Epithelial cell of esophagus (primary cell): ENCODE data around the gene LBR.

Experiments
- DNase-seq: peaks from one replicate; pipeline ENCODE4 v3.0.0; 2010; ENCODE audit warnings: low read depth
- H3K4me3 ChIP-seq: 2 replicates; pipeline ENCODE4 v1.5.1; 2011; ENCODE audit warnings: mild to moderate bottlenecking, low read length, control low read depth
- TF ChIP-seq, protein P1 (sequence below): IDR thresholded peaks from 2 replicates; pipeline ENCODE4 v1.5.1; 2011; ENCODE audit warnings: low read depth, mild to moderate bottlenecking, low read length, control low read depth, inconsistent platforms; ENCODE audit not compliant: insufficient read depth; ENCODE audit errors: missing control alignments

Gene LBR

GRCh38 chr1:225446981-225447615, 19.3 kb upstream of the LBR start:
- TF ChIP-seq, protein P1, sequence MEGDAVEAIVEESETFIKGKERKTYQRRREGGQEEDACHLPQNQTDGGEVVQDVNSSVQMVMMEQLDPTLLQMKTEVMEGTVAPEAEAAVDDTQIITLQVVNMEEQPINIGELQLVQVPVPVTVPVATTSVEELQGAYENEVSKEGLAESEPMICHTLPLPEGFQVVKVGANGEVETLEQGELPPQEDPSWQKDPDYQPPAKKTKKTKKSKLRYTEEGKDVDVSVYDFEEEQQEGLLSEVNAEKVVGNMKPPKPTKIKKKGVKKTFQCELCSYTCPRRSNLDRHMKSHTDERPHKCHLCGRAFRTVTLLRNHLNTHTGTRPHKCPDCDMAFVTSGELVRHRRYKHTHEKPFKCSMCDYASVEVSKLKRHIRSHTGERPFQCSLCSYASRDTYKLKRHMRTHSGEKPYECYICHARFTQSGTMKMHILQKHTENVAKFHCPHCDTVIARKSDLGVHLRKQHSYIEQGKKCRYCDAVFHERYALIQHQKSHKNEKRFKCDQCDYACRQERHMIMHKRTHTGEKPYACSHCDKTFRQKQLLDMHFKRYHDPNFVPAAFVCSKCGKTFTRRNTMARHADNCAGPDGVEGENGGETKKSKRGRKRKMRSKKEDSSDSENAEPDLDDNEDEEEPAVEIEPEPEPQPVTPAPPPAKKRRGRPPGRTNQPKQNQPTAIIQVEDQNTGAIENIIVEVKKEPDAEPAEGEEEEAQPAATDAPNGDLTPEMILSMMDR, result no peak
- DNase-seq, result no peak

DNA sequence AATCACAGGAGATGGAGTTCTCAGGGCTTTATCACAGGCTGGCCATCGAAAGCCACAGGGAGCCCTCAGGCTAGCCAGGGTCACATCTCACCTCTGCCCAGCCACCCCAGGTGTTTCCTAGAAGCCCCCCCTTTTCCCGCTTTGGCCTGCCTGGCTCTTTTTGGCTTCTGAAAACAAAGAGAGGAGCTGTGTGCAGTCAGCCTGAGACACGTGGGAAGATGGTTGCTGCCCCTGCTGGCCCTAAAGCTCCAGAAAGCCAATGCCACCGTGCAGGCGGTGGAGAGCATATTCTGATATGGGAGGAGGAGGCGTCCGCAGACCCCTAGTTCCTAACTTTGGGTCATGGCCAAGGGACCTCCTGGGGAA, 18.7 kb upstream of the LBR start:
- no peak for DNase-seq
- TF ChIP-seq, protein P1, result no peak

More at GRCh38 chr1:225446981-225447615, 19.3 kb upstream of the LBR start:
- no peak overlapping the region for H3K4me3 ChIP-seq

DNA sequence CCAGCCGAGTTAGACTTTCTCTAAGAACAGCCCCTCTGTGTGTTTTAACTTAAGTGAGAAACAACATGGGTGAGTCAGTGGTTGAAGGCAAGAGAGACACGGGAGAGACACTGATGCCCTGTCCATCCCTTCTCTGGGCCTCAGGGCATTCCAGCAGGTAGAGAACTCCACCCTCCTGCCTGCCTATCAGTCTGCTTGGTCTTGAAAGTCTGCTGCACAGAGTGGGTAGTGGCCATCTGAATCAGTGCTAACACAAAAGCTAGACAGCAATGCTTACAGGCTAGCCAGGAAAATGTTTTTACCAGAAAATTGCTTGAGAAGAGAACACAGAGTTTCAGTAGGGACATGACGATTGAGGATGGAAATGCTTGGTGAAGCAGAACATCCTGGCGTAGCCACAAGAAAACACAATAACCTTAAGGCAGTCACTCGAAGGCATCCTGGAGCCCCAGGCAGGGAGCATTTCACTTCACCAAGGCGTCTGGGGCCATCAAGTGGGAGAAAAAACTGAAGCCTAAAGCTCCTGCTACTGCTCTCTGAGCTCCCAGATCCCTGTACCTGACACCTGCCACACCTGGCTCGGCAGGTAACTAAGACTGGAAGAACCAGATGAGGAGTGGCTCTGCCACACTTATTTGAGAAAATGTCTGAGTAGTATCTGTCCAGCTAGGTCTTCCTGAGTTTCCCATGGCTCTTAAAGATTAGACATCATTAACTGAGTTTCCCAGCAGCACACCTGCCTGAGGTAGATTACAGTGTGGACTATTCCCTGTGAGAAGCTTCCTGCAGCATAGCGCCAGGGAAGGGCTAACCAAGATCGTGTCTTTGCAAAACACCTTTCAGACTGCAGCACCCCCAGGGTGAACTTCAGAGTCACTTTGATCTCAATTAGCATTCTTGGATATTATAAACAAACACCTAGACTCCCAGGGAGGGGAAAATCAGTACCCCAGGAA, 18.1 kb upstream of the LBR start:
- DNase-seq, result peak; percentile 82
- H3K4me3 ChIP-seq, result no peak overlapping the region
- TF ChIP-seq, protein P1, result no peak

More for the DNA sequence above, 18.7 kb upstream of the LBR start:
- H3K4me3 ChIP-seq, result no peak overlapping the region

DNA sequence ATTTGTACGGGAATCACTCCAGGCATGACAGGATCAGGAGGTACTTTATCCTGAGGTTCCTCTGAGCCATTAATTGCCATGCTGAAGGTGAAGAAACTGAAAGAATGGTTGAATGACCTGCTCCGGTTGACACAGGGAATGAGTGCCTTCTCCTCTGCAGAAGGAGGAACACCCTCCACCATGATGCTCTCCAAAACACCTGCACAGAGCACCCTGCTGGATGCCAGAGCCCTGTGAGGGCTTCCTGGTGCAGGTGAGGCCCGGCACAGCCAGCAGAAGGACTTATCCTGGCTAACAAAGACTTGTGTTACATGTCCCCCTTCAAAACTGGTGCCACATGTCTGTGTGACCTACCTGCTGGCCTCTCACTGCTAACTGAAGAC, 14.3 kb upstream of the LBR start:
- no peak overlapping the region for H3K4me3 ChIP-seq
- DNase-seq, result no peak
- TF ChIP-seq, protein P1, result no peak

GRCh38 chr1:225441314-225442122, 13.7 kb upstream of the LBR start:
- TF ChIP-seq, protein P1, result peak; percentile 18
- peak; percentile 38 for DNase-seq
- no peak overlapping the region for H3K4me3 ChIP-seq

- no peak overlapping the region for H3K4me3 ChIP-seq
- DNase-seq, result no peak
- TF ChIP-seq, protein P1, result no peak
These were observed 12.8 kb upstream of the LBR start for GRCh38 chr1:225440380-225441221.
